H4 (cell line): Measurements from ENCODE around the gene ZGLP1. TPM values are rescaled to one million over a fixed set of nuclear protein-coding genes. Genes with fewer than 3 reads are reported as not detected.

Source experiments
- DNase-seq: peaks from one replicate; pipeline ENCODE4 v3.0.0-alpha.2; 2015; ENCODE audit warnings: low spot score
- total RNA-seq: library from RNA; depleted of rRNA; stranded (reverse); fragments of >200 nt; shearing (Covaris generic); gene quantifications from 2 replicates; pipeline ENCODE4 v1.2.3, GENCODE V29; 2014; rRNA removed

The ZGLP1 gene
- total RNA-seq, 1 experiment from 2014 or later = 1.8 TPM

- no peak for DNase-seq
Observed at GRCh38 chr19:10277795-10278589, 31.6 kb downstream of the ZGLP1 start.

- DNase-seq = no peak
Observed at GRCh38 chr19:10274589-10274988, 35.0 kb downstream of the ZGLP1 start.

DNA sequence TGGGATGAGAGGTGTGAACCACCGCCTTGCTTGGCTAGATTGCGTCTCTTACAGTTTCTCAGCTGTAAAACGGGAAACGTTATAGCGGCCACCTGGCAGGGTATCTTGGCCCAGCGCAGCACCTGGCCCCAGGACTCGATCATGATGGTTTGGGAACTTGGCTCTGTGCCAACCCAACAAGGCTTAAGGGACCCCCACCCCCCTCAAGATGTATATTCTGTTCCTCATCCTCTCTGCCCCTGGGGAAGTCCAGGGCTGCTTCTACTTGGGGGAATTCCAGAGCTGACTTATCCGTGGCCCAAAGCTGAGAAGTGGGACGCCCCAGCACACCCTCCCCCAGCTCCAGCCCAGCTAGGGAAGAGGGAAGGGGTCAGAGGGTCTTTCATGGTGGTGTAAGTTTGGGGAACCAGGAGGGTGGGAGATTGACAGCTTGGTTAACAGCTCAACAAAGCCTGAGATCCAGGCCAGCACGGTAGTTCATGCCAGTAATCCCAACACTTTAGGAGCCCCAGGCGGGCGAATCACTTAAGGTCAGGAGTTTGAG, 38.0 kb downstream of the ZGLP1 start:
- DNase-seq = no peak

GRCh38 chr19:10270616-10271394, 38.8 kb downstream of the ZGLP1 start, which contains the start of gene ICAM1:
TSS of gene ICAM1 (plus strand) at chr19:10271120. CDS start at chr19:10271160, 40 bp downstream.
- no peak for DNase-seq

DNA sequence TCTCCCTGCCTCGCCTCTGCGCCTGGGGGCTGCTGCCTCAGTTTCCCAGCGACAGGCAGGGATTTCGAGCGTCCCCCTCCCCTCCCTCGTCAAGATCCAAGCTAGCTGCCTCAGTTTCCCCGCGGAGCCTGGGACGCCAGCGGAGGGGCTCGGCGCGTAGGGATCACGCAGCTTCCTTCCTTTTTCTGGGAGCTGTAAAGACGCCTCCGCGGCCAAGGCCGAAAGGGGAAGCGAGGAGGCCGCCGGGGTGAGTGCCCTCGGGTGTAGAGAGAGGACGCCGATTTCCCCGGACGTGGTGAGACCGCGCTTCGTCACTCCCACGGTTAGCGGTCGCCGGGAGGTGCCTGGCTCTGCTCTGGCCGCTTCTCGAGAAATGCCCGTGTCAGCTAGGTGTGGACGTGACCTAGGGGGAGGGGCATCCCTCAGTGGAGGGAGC, 39.4 kb downstream of the ZGLP1 start:
- DNase-seq = no peak

DNA sequence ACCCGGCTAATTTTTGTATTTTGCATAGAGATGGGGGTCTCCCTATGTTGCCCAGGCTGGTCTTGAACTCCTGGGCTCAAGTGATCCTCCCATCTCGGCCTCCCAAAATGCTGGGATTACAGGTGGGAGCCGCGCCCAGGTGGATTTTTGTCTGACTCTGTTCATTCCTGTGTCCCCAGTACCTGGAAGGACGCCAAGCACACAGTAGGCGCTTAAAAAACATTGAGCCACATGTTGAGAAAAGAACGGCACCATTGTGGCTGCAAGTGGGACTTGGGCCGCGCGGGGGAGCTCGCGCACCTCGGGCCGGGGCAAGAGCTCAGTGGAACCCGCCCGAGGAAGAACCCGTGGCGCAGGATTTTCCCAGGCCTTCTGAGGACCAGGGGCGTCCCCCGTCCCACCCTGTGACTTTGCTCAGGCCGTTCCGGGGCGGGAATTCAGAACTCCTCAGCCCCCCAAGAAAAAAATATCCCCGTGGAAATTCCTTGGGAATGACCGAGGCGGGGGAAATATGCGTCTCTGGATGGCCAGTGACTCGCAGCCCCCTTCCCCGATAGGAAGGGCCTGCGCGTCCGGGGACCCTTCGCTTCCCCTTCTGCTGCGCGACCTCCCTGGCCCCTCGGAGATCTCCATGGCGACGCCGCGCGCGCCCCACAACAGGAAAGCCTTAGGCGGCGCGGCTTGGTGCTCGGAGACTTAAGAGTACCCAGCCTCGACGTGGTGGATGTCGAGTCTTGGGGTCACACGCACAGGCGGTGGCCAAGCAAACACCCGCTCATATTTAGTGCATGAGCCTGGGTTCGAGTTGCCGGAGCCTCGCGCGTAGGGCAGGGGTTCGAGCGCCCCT, 40.1 kb downstream of the ZGLP1 start:
- peak; percentile 49 for DNase-seq

- no peak for DNase-seq
Observed at GRCh38 chr19:10268071-10268470, 41.5 kb downstream of the ZGLP1 start.

DNA sequence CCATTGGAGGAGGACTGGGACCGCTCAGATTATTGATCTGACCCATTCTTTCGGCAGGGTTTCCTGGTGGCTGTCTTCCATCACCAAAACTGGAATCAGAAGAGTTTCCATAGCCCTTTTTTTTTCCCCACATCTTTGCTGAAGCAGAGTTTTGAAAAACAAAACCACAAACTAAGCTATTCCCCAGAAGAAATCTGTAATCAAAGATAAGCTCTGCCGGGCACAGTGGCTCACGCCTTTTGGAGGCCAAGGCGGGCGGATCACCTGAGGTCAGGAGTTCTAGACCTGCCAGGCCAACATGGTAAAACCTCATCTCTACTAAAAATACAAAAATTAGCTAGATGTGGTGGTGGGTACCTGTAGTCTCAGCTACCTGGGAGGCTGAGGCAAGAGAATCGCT, 42.9 kb downstream of the ZGLP1 start:
- DNase-seq = no peak

DNA sequence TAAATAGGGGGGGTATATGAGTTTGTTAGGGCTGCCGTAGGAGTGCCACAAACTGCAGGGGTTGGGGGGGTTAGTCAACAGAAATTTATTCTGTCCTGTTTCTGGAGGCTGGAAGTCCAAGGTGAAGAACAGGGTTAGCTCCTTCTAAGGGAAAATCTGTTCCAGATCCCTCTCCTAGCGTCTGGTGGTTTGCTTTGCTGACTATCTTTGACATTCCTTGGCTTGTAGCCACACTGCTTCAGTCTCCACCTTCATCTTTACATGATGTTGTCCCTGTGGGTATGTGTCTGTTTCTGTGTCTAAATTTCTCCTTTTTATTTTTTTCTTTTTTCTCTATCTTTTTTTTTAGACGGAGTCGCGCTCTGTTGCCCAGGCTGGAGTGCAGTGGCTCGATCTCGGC, 46.8 kb downstream of the ZGLP1 start:
- peak; percentile 4 for DNase-seq

DNA sequence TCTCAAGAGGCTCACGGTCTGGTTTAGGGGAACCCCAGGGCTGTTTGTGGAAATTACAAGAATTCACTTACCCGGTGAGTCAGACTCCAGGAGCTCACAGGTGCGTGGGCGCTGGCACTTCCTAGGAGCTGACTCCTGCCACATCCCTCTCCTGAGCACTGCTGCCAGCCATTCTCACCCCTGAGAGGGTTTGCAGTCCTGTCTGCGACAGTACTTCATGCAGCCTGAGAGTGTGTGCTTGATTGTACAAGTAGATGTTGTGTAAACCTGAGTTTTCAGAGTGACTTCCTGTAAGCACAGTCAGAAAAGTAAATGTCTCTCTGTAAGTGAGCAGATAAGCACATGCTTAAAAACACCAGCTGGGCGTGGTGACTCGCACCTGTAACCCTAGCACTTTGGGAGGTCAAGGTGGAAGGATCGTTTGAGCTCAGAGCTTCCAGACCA, 49.5 kb downstream of the ZGLP1 start:
- no peak for DNase-seq

- peak; percentile 87 for DNase-seq
Observed at GRCh38 chr19:10259162-10259905, 50.3 kb downstream of the ZGLP1 start.

DNA sequence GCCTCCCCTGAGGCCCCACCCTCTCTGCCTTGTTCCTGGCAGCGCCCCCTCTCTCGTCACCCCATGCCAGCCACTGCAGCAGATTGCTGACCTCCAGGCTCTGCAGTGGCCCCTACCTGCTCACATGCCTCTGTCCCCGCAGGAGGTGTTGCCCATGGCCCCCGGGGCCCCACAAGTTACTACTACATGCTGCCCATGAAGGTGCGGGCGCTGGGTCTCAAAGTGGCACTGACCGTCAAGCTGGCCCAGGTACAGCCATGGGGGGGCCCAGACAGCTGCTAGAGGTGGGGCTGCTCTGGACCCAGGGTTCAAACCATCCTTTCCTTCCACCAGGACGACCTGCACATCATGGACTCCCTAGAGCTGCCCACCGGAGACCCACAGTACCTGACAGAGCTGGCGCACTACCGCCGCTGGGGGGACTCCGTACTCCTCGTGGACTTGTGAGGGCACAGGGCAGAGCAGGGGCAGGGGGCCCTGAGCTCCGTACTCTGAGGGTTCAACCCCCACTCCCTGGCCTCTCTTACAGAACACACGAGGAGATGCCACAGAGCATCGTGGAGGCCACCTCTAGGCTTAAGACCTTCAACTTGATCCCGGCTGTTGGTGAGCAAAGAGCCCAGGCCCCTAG, 51.4 kb downstream of the ZGLP1 start:
- no peak for DNase-seq

- DNase-seq = no peak
Observed at GRCh38 chr19:10256970-10257615, 52.5 kb downstream of the ZGLP1 start.

GRCh38 chr19:10256551-10256950, 53.1 kb downstream of the ZGLP1 start:
- DNase-seq = no peak

- DNase-seq = no peak
Observed at GRCh38 chr19:10255358-10255757, 54.3 kb downstream of the ZGLP1 start.

Other genes starting within 250 kb of the ZGLP1 start
- 20.7 and 25.6 TPM in 2 replicates for gene SHFL, start 223.5 kb downstream of the ZGLP1 start, total RNA-seq
- 0.27 TPM in 1 of 2 replicates, not detected in the other for gene ANGPTL6, start 207.1 kb downstream of the ZGLP1 start, total RNA-seq
- gene PPAN, start 203.5 kb downstream of the ZGLP1 start, total RNA-seq = 20.1 and 26.1 TPM in 2 replicates
- 0.79 and 0.92 TPM in 2 replicates for gene P2RY11, start 198.1 kb downstream of the ZGLP1 start, total RNA-seq
- gene EIF3G, start 189.9 kb downstream of the ZGLP1 start, total RNA-seq = 299 and 319 TPM in 2 replicates
- 56.5 and 102 TPM in 2 replicates for gene DNMT1, start 114.9 kb downstream of the ZGLP1 start, total RNA-seq
- gene S1PR2, start 78.5 kb downstream of the ZGLP1 start, total RNA-seq = 1.7 and 3.0 TPM in 2 replicates
- 54.6 and 59.5 TPM in 2 replicates for gene MRPL4, start 57.6 kb downstream of the ZGLP1 start, total RNA-seq
- gene ICAM1, start 38.7 kb downstream of the ZGLP1 start, total RNA-seq = 0.06 and 0.12 TPM in 2 replicates
- gene ICAM4, start 22.9 kb downstream of the ZGLP1 start, total RNA-seq = 0.15 TPM in 1 of 2 replicates, not detected in the other
- 0.87 and 1.5 TPM in 2 replicates for gene ICAM5, start 19.9 kb downstream of the ZGLP1 start, total RNA-seq
- gene FDX2, start 6.2 kb upstream of the ZGLP1 start, total RNA-seq = 23.6 and 40.0 TPM in 2 replicates
- gene RAVER1, start 23.7 kb upstream of the ZGLP1 start, total RNA-seq = 7.1 and 8.2 TPM in 2 replicates
- gene ICAM3, start 29.8 kb upstream of the ZGLP1 start, total RNA-seq = 7.3 and 11.2 TPM in 2 replicates
- gene TYK2, start 70.8 kb upstream of the ZGLP1 start, total RNA-seq = 28.2 and 37.1 TPM in 2 replicates
- 105 and 132 TPM in 2 replicates for gene CDC37, start 93.7 kb upstream of the ZGLP1 start, total RNA-seq
- gene PDE4A, start 110.7 kb upstream of the ZGLP1 start, total RNA-seq = 1.0 and 1.1 TPM in 2 replicates
- gene KEAP1, start 193.5 kb upstream of the ZGLP1 start, total RNA-seq = 40.9 and 43.3 TPM in 2 replicates
- 1.0 and 1.7 TPM in 2 replicates for gene S1PR5, start 207.6 kb upstream of the ZGLP1 start, total RNA-seq
- gene ATG4D, start 234.1 kb upstream of the ZGLP1 start, total RNA-seq = 13.1 and 18.6 TPM in 2 replicates